HEK293 (cell line): ENCODE measurements around the gene AKAP8.

Source experiments
- GLIS2 ChIP-seq: fragments of 450-650 bp; formaldehyde crosslinking; IDR thresholded peaks from 2 replicates; pipeline ENCODE4 v1.5.1; 2016; ENCODE audit warnings: missing biosample characterization, missing genetic modification characterization
- KLF8 ChIP-seq: fragments of 450-650 bp; formaldehyde crosslinking; IDR thresholded peaks from 2 replicates; pipeline ENCODE4 v1.5.1; 2016; ENCODE audit warnings: missing biosample characterization, missing genetic modification characterization
- MZF1 ChIP-seq: fragments of 450-650 bp; formaldehyde crosslinking; IDR thresholded peaks from 2 replicates; pipeline ENCODE4 v1.5.1; 2017; ENCODE audit warnings: missing biosample characterization, missing genetic modification characterization, borderline replicate concordance
- SETDB1 ChIP-seq: IDR thresholded peaks from one replicate; pipeline ENCODE4 v1.6.1; 2017; ENCODE audit warnings: mild to moderate bottlenecking, low read length, moderate library complexity, mixed read lengths; ENCODE audit not compliant: insufficient read length
- TRIM28 ChIP-seq: IDR thresholded peaks from 2 replicates; pipeline ENCODE4 v1.6.1; 2011; ENCODE audit warnings: low read length, control low read depth, borderline replicate concordance
- YY1 ChIP-seq: fragments of 450-650 bp; formaldehyde crosslinking; IDR thresholded peaks from 2 replicates; pipeline ENCODE4 v1.5.1; 2018; ENCODE audit warnings: missing biosample characterization, missing genetic modification characterization
- ZBTB7A ChIP-seq: fragments of 450-650 bp; formaldehyde crosslinking; IDR thresholded peaks from 2 replicates; pipeline ENCODE4 v1.5.1; 2016; ENCODE audit warnings: low read depth, missing biosample characterization, missing genetic modification characterization
- ZNF114 ChIP-seq: fragments of 450-650 bp; formaldehyde crosslinking; IDR thresholded peaks from 2 replicates; pipeline ENCODE4 v1.5.0; 2017; ENCODE audit warnings: missing biosample characterization, missing genetic modification characterization
- ZNF18 ChIP-seq: fragments of 450-650 bp; formaldehyde crosslinking; IDR thresholded peaks from 2 replicates; pipeline ENCODE4 v1.5.1; 2016; ENCODE audit warnings: missing biosample characterization, missing genetic modification characterization
- ZNF184 ChIP-seq: fragments of 450-650 bp; IDR thresholded peaks from 2 replicates; pipeline ENCODE4 v1.5.1; 2018; ENCODE audit warnings: missing biosample characterization, mild to moderate bottlenecking, missing genetic modification characterization
- ZNF223 ChIP-seq: fragments of 450-650 bp; formaldehyde crosslinking; IDR thresholded peaks from 2 replicates; pipeline ENCODE4 v1.5.1; 2016; ENCODE audit warnings: missing biosample characterization, missing genetic modification characterization
- ZNF404 ChIP-seq: fragments of 450-650 bp; formaldehyde crosslinking; IDR thresholded peaks from 2 replicates; pipeline ENCODE4 v1.5.1; 2017; ENCODE audit warnings: missing biosample characterization, missing genetic modification characterization
- ZNF426 ChIP-seq: fragments of 450-650 bp; formaldehyde crosslinking; IDR thresholded peaks from 2 replicates; pipeline ENCODE4 v1.5.1; 2017; ENCODE audit warnings: missing biosample characterization, missing genetic modification characterization, mild to moderate bottlenecking, inconsistent platforms, moderate library complexity
- ZNF433 ChIP-seq: fragments of 450-650 bp; formaldehyde crosslinking; IDR thresholded peaks from 2 replicates; pipeline ENCODE4 v1.5.1; 2016; ENCODE audit warnings: missing biosample characterization, missing genetic modification characterization, low read depth
- ZNF561 ChIP-seq: fragments of 450-650 bp; IDR thresholded peaks from 2 replicates; pipeline ENCODE4 v1.5.1; 2018; ENCODE audit warnings: missing biosample characterization, missing genetic modification characterization, borderline replicate concordance
- ZNF629 ChIP-seq: fragments of 450-650 bp; formaldehyde crosslinking; IDR thresholded peaks from 2 replicates; pipeline ENCODE4 v1.5.1; 2017; ENCODE audit warnings: missing biosample characterization, missing genetic modification characterization
- ZNF670 ChIP-seq: fragments of 450-650 bp; formaldehyde crosslinking; IDR thresholded peaks from 2 replicates; pipeline ENCODE4 v1.5.1; 2016; ENCODE audit warnings: missing biosample characterization, missing genetic modification characterization, low read depth
- TF ChIP-seq, protein P1 (sequence below): fragments of 450-650 bp; formaldehyde crosslinking; IDR thresholded peaks from 2 replicates; pipeline ENCODE4 v1.5.1; 2017; ENCODE audit warnings: missing biosample characterization, mild to moderate bottlenecking, missing genetic modification characterization, moderate library complexity
- TF ChIP-seq, protein P2 (sequence below): fragments of 450-650 bp; formaldehyde crosslinking; IDR thresholded peaks from 2 replicates; pipeline ENCODE4 v1.5.1; 2017; ENCODE audit warnings: missing biosample characterization, missing genetic modification characterization
- TF ChIP-seq, protein P3 (sequence below): fragments of 450-650 bp; formaldehyde crosslinking; conservative IDR thresholded peaks from 2 replicates; pipeline ENCODE4 v1.5.1; 2016; ENCODE audit warnings: low read depth, missing biosample characterization, missing genetic modification characterization
- TF ChIP-seq, protein P4 (sequence below): fragments of 450-650 bp; formaldehyde crosslinking; IDR thresholded peaks from 2 replicates; pipeline ENCODE4 v1.5.1; 2017; ENCODE audit warnings: missing biosample characterization, missing genetic modification characterization
- TF ChIP-seq, protein P5 (sequence below): fragments of 450-650 bp; formaldehyde crosslinking; IDR thresholded peaks from 2 replicates; pipeline ENCODE4 v1.5.1; 2016; ENCODE audit warnings: missing biosample characterization, missing genetic modification characterization, borderline replicate concordance

The AKAP8 gene

DNA sequence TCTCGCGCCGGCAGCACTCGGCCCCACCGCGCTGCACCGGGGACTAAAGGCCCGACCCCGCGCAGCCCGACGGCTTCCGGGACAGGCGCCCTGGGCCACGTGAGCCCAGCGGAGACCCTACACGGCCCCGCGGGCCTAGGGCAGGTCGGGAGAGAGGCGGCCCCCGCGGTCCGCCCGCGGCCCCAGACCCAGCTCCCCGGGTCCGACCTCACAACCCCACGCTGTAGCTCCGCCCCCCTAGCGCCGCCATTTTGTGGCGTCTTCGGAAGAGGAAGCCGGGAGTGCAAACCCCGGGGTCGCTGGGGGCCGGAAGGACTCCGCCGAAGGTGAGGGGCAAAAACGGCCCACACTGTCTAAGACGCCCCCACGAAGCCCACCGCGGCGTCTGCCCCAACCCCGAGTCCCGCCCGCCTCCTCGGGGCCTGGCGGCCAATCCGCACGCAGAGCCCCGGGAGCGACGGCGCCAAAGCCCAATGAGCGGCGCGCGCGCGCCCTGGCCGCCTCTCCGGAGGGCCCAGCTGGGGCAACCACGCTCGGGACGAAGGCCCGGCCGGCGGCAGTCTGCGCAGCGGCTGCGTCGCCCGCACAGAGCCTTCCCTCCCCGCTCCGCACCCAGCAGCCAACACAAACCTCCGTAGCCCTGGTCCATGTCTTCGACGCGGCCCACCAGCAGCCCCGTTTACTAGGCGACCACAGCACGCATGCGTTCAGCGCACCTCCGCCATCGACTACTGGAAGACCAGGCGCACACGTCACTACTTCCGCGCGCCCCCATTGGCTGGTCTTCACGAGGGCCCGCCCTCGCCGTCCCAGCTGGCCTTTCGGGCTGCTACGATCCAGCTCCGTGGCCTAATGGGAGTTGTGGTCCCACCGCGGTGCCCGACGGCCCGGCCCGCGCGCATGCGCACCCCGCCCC, at the start of gene AKAP8 (continued):
- TF ChIP-seq MZF1 (no peak), ZNF433 (no peak), ZNF404 (tag by site-specific recombination) (no peak), ZNF629 (tag by site-specific recombination) (peak; percentile 55), ZNF223 (no peak), ZNF561 (tag by site-specific recombination) (peak; percentile 78), TRIM28 (no peak), ZNF114 (tag by site-specific recombination) (no peak), ZNF184 (tag by site-specific recombination) (peak; percentile 36; the same call in 1 of the 2 replicates), SETDB1 (no peak), GLIS2 (tag by site-specific recombination) (peak; percentile 89), ZNF426 (no peak), ZBTB7A (tag by site-specific recombination) (peak; percentile 8; the same call in 1 of the 2 replicates), ZNF670 (tag by site-specific recombination) (no peak), YY1 (tag by site-specific recombination) (peak; percentile 67), ZNF18 (tag by site-specific recombination) (no peak), KLF8 (tag by site-specific recombination) (0 out of 2 replicates have a peak, but pooled peaks have one; percentile 11)
- TF ChIP-seq, protein P1, sequence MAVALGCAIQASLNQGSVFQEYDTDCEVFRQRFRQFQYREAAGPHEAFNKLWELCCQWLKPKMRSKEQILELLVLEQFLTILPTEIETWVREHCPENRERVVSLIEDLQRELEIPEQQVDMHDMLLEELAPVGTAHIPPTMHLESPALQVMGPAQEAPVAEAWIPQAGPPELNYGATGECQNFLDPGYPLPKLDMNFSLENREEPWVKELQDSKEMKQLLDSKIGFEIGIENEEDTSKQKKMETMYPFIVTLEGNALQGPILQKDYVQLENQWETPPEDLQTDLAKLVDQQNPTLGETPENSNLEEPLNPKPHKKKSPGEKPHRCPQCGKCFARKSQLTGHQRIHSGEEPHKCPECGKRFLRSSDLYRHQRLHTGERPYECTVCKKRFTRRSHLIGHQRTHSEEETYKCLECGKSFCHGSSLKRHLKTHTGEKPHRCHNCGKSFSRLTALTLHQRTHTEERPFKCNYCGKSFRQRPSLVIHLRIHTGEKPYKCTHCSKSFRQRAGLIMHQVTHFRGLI (tag by site-specific recombination): 0 out of 2 replicates have a peak, but pooled peaks have one; percentile 12
- TF ChIP-seq, protein P2, sequence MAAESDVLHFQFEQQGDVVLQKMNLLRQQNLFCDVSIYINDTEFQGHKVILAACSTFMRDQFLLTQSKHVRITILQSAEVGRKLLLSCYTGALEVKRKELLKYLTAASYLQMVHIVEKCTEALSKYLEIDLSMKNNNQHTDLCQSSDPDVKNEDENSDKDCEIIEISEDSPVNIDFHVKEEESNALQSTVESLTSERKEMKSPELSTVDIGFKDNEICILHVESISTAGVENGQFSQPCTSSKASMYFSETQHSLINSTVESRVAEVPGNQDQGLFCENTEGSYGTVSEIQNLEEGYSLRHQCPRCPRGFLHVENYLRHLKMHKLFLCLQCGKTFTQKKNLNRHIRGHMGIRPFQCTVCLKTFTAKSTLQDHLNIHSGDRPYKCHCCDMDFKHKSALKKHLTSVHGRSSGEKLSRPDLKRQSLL (tag by site-specific recombination): no peak; the same call in 1 of the 2 replicates
- TF ChIP-seq, protein P3, sequence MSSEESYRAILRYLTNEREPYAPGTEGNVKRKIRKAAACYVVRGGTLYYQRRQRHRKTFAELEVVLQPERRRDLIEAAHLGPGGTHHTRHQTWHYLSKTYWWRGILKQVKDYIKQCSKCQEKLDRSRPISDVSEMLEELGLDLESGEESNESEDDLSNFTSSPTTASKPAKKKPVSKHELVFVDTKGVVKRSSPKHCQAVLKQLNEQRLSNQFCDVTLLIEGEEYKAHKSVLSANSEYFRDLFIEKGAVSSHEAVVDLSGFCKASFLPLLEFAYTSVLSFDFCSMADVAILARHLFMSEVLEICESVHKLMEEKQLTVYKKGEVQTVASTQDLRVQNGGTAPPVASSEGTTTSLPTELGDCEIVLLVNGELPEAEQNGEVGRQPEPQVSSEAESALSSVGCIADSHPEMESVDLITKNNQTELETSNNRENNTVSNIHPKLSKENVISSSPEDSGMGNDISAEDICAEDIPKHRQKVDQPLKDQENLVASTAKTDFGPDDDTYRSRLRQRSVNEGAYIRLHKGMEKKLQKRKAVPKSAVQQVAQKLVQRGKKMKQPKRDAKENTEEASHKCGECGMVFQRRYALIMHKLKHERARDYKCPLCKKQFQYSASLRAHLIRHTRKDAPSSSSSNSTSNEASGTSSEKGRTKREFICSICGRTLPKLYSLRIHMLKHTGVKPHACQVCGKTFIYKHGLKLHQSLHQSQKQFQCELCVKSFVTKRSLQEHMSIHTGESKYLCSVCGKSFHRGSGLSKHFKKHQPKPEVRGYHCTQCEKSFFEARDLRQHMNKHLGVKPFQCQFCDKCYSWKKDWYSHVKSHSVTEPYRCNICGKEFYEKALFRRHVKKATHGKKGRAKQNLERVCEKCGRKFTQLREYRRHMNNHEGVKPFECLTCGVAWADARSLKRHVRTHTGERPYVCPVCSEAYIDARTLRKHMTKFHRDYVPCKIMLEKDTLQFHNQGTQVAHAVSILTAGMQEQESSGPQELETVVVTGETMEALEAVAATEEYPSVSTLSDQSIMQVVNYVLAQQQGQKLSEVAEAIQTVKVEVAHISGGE (tag by site-specific recombination): peak; percentile 83
- TF ChIP-seq, protein P4, sequence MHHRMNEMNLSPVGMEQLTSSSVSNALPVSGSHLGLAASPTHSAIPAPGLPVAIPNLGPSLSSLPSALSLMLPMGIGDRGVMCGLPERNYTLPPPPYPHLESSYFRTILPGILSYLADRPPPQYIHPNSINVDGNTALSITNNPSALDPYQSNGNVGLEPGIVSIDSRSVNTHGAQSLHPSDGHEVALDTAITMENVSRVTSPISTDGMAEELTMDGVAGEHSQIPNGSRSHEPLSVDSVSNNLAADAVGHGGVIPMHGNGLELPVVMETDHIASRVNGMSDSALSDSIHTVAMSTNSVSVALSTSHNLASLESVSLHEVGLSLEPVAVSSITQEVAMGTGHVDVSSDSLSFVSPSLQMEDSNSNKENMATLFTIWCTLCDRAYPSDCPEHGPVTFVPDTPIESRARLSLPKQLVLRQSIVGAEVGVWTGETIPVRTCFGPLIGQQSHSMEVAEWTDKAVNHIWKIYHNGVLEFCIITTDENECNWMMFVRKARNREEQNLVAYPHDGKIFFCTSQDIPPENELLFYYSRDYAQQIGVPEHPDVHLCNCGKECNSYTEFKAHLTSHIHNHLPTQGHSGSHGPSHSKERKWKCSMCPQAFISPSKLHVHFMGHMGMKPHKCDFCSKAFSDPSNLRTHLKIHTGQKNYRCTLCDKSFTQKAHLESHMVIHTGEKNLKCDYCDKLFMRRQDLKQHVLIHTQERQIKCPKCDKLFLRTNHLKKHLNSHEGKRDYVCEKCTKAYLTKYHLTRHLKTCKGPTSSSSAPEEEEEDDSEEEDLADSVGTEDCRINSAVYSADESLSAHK (tag by site-specific recombination): no peak
- TF ChIP-seq, protein P5, sequence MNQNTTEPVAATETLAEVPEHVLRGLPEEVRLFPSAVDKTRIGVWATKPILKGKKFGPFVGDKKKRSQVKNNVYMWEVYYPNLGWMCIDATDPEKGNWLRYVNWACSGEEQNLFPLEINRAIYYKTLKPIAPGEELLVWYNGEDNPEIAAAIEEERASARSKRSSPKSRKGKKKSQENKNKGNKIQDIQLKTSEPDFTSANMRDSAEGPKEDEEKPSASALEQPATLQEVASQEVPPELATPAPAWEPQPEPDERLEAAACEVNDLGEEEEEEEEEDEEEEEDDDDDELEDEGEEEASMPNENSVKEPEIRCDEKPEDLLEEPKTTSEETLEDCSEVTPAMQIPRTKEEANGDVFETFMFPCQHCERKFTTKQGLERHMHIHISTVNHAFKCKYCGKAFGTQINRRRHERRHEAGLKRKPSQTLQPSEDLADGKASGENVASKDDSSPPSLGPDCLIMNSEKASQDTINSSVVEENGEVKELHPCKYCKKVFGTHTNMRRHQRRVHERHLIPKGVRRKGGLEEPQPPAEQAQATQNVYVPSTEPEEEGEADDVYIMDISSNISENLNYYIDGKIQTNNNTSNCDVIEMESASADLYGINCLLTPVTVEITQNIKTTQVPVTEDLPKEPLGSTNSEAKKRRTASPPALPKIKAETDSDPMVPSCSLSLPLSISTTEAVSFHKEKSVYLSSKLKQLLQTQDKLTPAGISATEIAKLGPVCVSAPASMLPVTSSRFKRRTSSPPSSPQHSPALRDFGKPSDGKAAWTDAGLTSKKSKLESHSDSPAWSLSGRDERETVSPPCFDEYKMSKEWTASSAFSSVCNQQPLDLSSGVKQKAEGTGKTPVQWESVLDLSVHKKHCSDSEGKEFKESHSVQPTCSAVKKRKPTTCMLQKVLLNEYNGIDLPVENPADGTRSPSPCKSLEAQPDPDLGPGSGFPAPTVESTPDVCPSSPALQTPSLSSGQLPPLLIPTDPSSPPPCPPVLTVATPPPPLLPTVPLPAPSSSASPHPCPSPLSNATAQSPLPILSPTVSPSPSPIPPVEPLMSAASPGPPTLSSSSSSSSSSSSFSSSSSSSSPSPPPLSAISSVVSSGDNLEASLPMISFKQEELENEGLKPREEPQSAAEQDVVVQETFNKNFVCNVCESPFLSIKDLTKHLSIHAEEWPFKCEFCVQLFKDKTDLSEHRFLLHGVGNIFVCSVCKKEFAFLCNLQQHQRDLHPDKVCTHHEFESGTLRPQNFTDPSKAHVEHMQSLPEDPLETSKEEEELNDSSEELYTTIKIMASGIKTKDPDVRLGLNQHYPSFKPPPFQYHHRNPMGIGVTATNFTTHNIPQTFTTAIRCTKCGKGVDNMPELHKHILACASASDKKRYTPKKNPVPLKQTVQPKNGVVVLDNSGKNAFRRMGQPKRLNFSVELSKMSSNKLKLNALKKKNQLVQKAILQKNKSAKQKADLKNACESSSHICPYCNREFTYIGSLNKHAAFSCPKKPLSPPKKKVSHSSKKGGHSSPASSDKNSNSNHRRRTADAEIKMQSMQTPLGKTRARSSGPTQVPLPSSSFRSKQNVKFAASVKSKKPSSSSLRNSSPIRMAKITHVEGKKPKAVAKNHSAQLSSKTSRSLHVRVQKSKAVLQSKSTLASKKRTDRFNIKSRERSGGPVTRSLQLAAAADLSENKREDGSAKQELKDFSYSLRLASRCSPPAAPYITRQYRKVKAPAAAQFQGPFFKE: no peak
